NOMO-1 treated with dmso at 0.1 percent for 144 hours (cell line): ENCODE measurements around the gene FRMD4A.
A peak's percentile ranks its signal among the peaks of the same experiment; 100 is the strongest.
"Not testable (repeated sequence)": the region's sequence is repeated elsewhere in the genome, so short reads cannot be mapped to it uniquely, and the experiment has no call there.

Source experiments
- DNase-seq: peaks from one replicate; lab custom pipeline; 2025; ENCODE audit not compliant: unreplicated experiment; lab: John Stamatoyannopoulos, UW

FRMD4A gene

GRCh38 chr10:13960603-13961002 lies 370.1 kb downstream of the FRMD4A start:
- DNase-seq = no peak

- no peak for DNase-seq
Measured at GRCh38 chr10:13959443-13960359, 371.0 kb downstream of the FRMD4A start.

GRCh38 chr10:13957856-13958255 lies 372.9 kb downstream of the FRMD4A start:
- no peak for DNase-seq

GRCh38 chr10:13956826-13957225 lies 373.9 kb downstream of the FRMD4A start:
- no peak for DNase-seq

GRCh38 chr10:13955409-13956068 lies 375.2 kb downstream of the FRMD4A start:
- no peak for DNase-seq

- DNase-seq = not testable (repeated sequence)
Measured at GRCh38 chr10:13954195-13954594, 376.5 kb downstream of the FRMD4A start.

- no peak for DNase-seq
Measured at GRCh38 chr10:13953371-13953770, 377.4 kb downstream of the FRMD4A start.

- no peak for DNase-seq
Measured at GRCh38 chr10:13950543-13950939, 380.2 kb downstream of the FRMD4A start.

GRCh38 chr10:13949844-13950542 lies 380.7 kb downstream of the FRMD4A start:
- DNase-seq = no peak

- no peak for DNase-seq
Measured at GRCh38 chr10:13946209-13946460, 384.6 kb downstream of the FRMD4A start.

- no peak for DNase-seq
Measured at GRCh38 chr10:13945390-13946208, 385.1 kb downstream of the FRMD4A start.

- DNase-seq = no peak
Measured at GRCh38 chr10:13944823-13945222, 385.9 kb downstream of the FRMD4A start.

GRCh38 chr10:13943735-13944398 lies 386.9 kb downstream of the FRMD4A start:
- no peak for DNase-seq

- no peak for DNase-seq
Measured at GRCh38 chr10:13942035-13942434, 388.7 kb downstream of the FRMD4A start.

GRCh38 chr10:13939391-13939790 lies 391.3 kb downstream of the FRMD4A start:
- DNase-seq = no peak

- DNase-seq = peak; percentile 8
Measured at GRCh38 chr10:13938950-13939349, 391.8 kb downstream of the FRMD4A start.

GRCh38 chr10:13936826-13937225 lies 393.9 kb downstream of the FRMD4A start:
- DNase-seq = no peak

GRCh38 chr10:13930120-13930519 lies 400.6 kb downstream of the FRMD4A start:
- no peak for DNase-seq

- no peak for DNase-seq
Measured at GRCh38 chr10:13928451-13928850, 402.3 kb downstream of the FRMD4A start.

GRCh38 chr10:13925971-13926780 lies 404.5 kb downstream of the FRMD4A start:
- no peak for DNase-seq
